ENCODE data around the gene ARID1A. TPM values are rescaled to one million over a fixed set of nuclear protein-coding genes. Genes with fewer than 3 reads are reported as not detected.

ARID1A gene
- total and polyA plus RNA-seq, 9 of the 15 experiments (the other 6 are each of a cell fraction or from before 2014, with no cell fraction given), result 8.3 to 88.3 (median 22.5) TPM

DNA sequence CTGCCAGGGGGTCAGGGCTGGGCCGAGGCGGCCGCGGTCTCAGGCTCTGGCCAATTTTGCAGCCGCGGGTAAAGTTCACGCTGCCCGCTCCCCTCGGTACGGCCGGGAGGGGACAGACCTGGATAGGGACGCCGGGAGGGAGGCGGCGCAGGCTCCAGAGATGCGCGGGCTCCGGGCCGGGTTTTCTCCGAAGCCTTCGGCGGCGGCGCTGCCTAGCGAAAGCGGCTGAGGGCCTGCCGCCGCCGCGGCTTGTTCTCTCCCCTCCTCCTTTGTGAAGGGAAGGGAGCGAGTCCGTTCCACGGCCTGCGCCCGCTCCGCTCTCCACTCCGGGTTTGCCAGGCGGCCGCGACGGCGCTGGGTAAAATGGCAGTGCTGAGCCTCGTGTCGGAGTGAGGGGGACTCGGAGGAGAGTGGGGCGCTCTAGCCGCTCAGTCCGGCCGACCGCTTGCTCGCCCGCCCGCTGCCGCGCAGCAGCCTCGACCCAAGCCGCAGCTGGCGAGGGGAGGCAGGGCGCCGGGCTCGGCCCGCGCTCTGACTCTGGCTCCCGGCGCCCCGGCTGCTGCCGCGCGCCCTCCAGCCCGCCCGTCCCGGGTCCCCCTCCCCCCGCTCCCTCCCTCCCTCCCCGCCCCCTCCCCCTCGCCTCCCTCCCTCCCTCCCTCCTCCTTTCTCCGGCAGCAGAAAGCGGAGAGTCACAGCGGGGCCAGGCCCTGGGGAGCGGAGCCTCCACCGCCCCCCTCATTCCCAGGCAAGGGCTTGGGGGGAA, at the start of gene ARID1A (continued):
- TF ChIP-seq, protein P1, sequence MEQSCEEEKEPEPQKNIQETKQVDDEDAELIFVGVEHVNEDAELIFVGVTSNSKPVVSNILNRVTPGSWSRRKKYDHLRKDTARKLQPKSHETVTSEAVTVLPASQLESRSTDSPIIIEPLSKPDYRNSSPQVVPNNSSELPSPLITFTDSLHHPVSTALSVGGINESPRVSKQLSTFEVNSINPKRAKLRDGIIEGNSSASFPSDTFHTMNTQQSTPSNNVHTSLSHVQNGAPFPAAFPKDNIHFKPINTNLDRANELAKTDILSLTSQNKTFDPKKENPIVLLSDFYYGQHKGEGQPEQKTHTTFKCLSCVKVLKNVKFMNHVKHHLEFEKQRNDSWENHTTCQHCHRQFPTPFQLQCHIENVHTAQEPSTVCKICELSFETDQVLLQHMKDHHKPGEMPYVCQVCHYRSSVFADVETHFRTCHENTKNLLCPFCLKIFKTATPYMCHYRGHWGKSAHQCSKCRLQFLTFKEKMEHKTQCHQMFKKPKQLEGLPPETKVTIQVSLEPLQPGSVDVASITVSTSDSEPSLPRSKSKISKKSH (CRISPR knock-in tag; IDR thresholded peaks at IDR 0.05), result no peak
- peak; percentile 98 for TF ChIP-seq CTBP1 (IDR thresholded peaks at IDR 0.05; ENCODE audit: borderline replicate concordance)
- TF ChIP-seq ZNF609 (CRISPR knock-in tag; IDR thresholded peaks at IDR 0.05; ENCODE audit: borderline replicate concordance), result peak; percentile 98
- TF ChIP-seq BRD4 (IDR thresholded peaks at IDR 0.05), result peak; percentile 95
- peak; percentile 90 for TF ChIP-seq GABPB1 (CRISPR knock-in tag; IDR thresholded peaks at IDR 0.05)
- no peak for TF ChIP-seq TSHZ1 (CRISPR knock-in tag; IDR thresholded peaks at IDR 0.05)
- TF ChIP-seq CSDE1 (IDR thresholded peaks at IDR 0.05), result peak in 1 of 2 experiments; percentile 21; a peak in 1 of 4 replicates
- TF ChIP-seq ZNF212 (CRISPR knock-in tag; IDR thresholded peaks at IDR 0.05), result peak; percentile 89; the same call in 1 of the 2 replicates
- peak; percentile 96 for TF ChIP-seq TAF9B (IDR thresholded peaks at IDR 0.05; ENCODE audit: partially characterized antibody)
- no peak for TF ChIP-seq ZNF586 (CRISPR knock-in tag; conservative IDR thresholded peaks at IDR 0.05)
- peak; percentile 63 for TF ChIP-seq BHLHE40 (IDR thresholded peaks at IDR 0.05; ENCODE audit: low read length)
- TF ChIP-seq ZNF668 (CRISPR knock-in tag; IDR thresholded peaks at IDR 0.05), result peak; percentile 57
- no peak for TF ChIP-seq CEBPG (CRISPR knock-in tag; IDR thresholded peaks at IDR 0.05)
- no peak for TF ChIP-seq CEBPG (tag; conservative IDR thresholded peaks at IDR 0.05 in 1 of 2, IDR thresholded peaks at IDR 0.05 in 1 of 2)
- peak; percentile 35; the same call in 1 of the 2 replicates for TF ChIP-seq ZNF766 (CRISPR knock-in tag; conservative IDR thresholded peaks at IDR 0.05)
- TF ChIP-seq ZNF551 (CRISPR knock-in tag; IDR thresholded peaks at IDR 0.05), result no peak
- TF ChIP-seq THAP7 (CRISPR knock-in tag; IDR thresholded peaks at IDR 0.05), result peak; percentile 86; the same call in 1 of the 2 replicates

Measured in K562 (cell line).